Activated CD8-positive, alpha-beta memory T cell treated with anti-CD3 and anti-CD28 coated beads, Interleukin-2, amount 10 ng/mL, durations not matched to agents 7 days and 5 days (primary cell): ENCODE results near the gene TTC32. TPM values are rescaled to one million over a fixed set of nuclear protein-coding genes. Genes with fewer than 3 reads are reported as not detected.
"Not testable (repeated sequence)": the region's sequence is repeated elsewhere in the genome, so short reads cannot be mapped to it uniquely, and the experiment has no call there.

ENCODE experiments used
- ATAC-seq: fragments of 150-1000 bp; cut with Tn5 transposase; one replicate; pipeline ENCODE4 v1.10.0; 2021; ENCODE audit warnings: moderate library complexity
- CTCF ChIA-PET: fragments of 350-600 bp; sonication (Branson Sonifier 250); formaldehyde crosslinking; loops from one replicate; lab custom pipeline; 2021; ENCODE audit warnings: antibody characterized with exemption; lab: Charles Lee
- DNase-seq: peaks from one replicate; pipeline ENCODE4 v3.0.0-alpha.2; 2020
- H3K27ac Mint-ChIP-seq: one replicate; pipeline ENCODE4 v1.8.0; 2021; ENCODE audit warnings: mild to moderate bottlenecking, mixed read lengths
- H3K27me3 Mint-ChIP-seq: one replicate; pipeline ENCODE4 v1.8.0; 2021; ENCODE audit warnings: mixed read lengths
- H3K36me3 Mint-ChIP-seq: one replicate; pipeline ENCODE4 v1.8.0; 2021; ENCODE audit warnings: mild to moderate bottlenecking, mixed read lengths
- H3K4me1 Mint-ChIP-seq: one replicate; pipeline ENCODE4 v1.8.0; 2021; ENCODE audit warnings: mixed read lengths
- H3K4me3 Mint-ChIP-seq: one replicate; pipeline ENCODE4 v1.8.0; 2021; ENCODE audit warnings: mild to moderate bottlenecking, moderate library complexity, mixed read lengths
- H3K9me3 Mint-ChIP-seq: one replicate; pipeline ENCODE4 v1.8.0; 2022; ENCODE audit warnings: low read depth, mixed read lengths
- total RNA-seq, 2 experiments: library from RNA; stranded (reverse); gene quantifications; one replicate each; pipeline ENCODE4 v1.2.3, GENCODE V29; 2021

TTC32 gene
- total RNA-seq, 2 experiments from 2014 or later = 24.5 to 37.2 TPM

DNA sequence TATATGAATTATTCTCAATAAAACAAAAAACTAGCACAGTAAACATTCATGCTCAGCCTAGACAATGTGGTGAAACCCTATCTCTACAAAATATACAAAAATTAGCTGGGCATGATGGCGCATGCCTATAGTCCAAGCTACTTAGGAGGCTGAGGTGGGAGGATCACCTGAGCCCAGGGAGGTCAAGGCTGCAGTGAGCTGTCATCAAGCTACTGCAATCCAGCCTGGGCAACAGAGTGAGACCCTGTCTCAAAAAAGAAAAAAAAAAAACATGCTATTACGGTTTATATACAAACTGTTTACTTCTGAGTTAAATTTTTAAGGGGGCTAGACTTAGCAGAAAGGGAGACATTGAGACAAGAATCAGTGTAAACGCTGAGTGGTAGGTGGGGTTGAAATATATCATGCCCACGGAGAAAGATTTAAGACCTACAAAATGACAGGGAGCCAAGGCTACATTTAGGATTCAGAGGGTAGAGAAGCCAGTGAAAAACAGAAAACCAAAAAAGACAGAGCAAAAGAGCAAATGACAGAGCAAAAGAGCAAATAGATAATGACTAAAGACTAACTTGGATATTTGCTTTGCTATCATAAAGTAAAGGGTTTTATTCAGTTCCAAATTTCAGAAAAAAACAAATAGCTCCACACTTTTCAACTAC is 7.5 kb downstream of the TTC32 start:
- Mint-ChIP-seq H3K27me3 (no peaks in the 10 kb centered on the region), H3K36me3 (peaks cover 30% of the 10 kb centered on the region), H3K4me1 (peaks cover 61% of the 10 kb centered on the region), H3K4me3 (peak overlapping the region; percentile 23), H3K9me3 (no peaks in the 10 kb centered on the region), H3K27ac (no peak overlapping the region)
- CTCF ChIA-PET = interaction anchor here (0.6 kb wide), 1 partner anchor 31 kb away, joined by 3 read pairs; no protein-coding TSS in a partner anchor
- ATAC-seq (no peak), DNase-seq (no peak)

DNA sequence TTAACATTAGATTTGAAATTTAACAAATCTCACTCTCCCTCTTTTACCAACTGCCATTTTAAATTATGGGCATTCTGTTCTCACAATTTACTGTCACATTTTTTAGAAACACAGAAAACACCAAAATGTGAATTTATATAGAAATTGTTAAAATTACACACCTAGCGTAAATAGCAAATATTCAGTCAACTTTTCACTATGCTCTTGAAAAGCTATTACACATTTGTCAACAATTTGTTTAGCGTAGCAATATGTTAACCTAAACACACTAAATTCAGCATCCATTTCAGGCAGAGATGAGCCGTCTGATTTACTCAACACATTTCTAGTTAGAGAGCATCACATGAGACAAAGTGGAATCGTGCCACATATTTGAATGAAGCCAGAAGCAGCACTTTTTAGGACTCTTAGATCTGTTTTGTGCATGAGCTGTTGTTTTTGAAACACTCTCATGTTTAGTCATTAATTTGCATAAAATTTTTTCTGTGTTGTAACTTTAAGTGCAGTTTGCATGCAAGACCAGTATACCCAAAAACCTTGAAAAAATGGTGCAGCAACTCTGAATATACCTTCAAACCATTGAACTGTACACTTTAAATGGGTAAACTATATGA is 8.2 kb downstream of the TTC32 start:
- no peak for DNase-seq
- H3K4me1 Mint-ChIP-seq = peaks cover 56% of the 10 kb centered on the region
- H3K27ac Mint-ChIP-seq = peak overlapping the region; percentile 25
- H3K4me3 Mint-ChIP-seq = no peak overlapping the region
- no peak for ATAC-seq
- H3K27me3 Mint-ChIP-seq = no peaks in the 10 kb centered on the region
- CTCF ChIA-PET = no interaction called here
- H3K9me3 Mint-ChIP-seq = no peaks in the 10 kb centered on the region
- H3K36me3 Mint-ChIP-seq = peaks cover 28% of the 10 kb centered on the region

DNA sequence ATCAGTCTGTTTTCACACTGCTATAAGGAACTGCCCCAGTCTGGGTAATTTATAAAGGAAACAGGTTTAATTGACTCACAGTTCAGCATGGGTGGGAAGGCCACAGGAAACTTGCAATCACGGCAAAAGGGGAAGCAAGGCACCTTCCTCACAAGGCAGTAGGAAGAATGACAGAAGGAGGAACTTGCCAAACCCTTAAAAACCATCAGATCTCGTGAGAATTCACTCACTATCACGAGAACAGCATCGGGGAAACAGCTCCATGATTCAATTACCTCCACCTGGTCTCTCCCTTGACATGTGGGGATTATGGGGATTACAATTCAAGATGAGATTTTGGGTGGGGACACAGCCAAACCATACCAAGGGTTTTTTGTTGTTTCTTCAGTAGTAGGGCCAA is 9.8 kb downstream of the TTC32 start:
- not testable (repeated sequence) for ATAC-seq, H3K27me3 Mint-ChIP-seq, H3K9me3 Mint-ChIP-seq, H3K27ac Mint-ChIP-seq, H3K4me3 Mint-ChIP-seq
- CTCF ChIA-PET = interaction anchor here (1.0 kb wide), 1 partner anchor 9 kb away, joined by 5 read pairs; no protein-coding TSS in a partner anchor
- peak; percentile 31 for DNase-seq
- H3K4me1 Mint-ChIP-seq = peaks cover 43% of the 10 kb centered on the region
- H3K36me3 Mint-ChIP-seq = peaks cover 19% of the 10 kb centered on the region

DNA sequence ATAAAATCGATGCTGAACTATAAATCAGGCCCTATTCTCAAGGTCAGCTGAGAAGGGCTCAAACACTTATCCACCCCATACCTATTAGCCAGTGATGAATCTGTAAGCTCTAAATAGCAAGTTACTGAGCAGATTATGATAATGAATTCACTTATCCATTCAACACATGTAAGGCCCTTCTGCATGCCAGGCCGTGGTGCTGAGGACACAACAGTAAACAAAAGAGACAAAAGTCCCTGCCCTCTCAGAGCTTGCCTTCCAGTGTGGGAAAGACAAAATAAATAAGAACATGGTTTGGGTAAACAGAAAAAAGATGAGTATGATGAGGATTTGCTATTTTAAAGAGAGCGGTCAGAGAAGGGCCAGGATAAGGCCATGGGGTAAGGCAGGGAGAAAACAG is 11.7 kb downstream of the TTC32 start:
- DNase-seq = peak; percentile 35
- CTCF ChIA-PET = no interaction called here
- H3K4me1 Mint-ChIP-seq = peaks cover 31% of the 10 kb centered on the region
- no peaks in the 10 kb centered on the region for H3K27me3 Mint-ChIP-seq
- H3K27ac Mint-ChIP-seq = no peak overlapping the region
- no peak overlapping the region for H3K4me3 Mint-ChIP-seq
- ATAC-seq = no peak
- no peaks in the 10 kb centered on the region for H3K9me3 Mint-ChIP-seq
- H3K36me3 Mint-ChIP-seq = peaks cover 15% of the 10 kb centered on the region

DNA sequence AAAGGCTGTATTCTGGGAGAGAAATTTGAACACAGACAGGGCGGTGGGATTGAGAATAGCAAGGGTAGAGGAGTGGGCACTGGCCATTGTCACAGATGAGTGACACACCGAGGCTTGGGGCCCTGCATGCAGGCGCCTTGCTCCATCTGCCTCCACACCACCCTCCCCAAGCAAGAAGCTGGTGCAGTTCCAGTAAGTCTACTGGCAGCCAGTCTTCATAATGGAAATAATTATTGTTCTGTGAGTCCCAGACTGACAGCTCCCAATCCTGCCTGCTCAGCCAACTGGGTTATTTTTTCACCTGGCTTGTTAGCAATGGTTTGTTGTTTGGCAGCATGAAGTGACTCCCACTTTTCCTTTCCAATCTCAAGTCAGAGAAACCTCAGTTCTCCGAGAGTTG is 13.0 kb downstream of the TTC32 start:
- ATAC-seq (no peak), DNase-seq (peak; percentile 33)
- peaks cover 12% of the 10 kb centered on the region for H3K36me3 Mint-ChIP-seq
- no peaks in the 10 kb centered on the region for H3K27me3 Mint-ChIP-seq
- H3K9me3 Mint-ChIP-seq = no peaks in the 10 kb centered on the region
- H3K27ac Mint-ChIP-seq = no peak overlapping the region
- no peak overlapping the region for H3K4me3 Mint-ChIP-seq
- CTCF ChIA-PET = no interaction called here
- peaks cover 19% of the 10 kb centered on the region for H3K4me1 Mint-ChIP-seq

DNA sequence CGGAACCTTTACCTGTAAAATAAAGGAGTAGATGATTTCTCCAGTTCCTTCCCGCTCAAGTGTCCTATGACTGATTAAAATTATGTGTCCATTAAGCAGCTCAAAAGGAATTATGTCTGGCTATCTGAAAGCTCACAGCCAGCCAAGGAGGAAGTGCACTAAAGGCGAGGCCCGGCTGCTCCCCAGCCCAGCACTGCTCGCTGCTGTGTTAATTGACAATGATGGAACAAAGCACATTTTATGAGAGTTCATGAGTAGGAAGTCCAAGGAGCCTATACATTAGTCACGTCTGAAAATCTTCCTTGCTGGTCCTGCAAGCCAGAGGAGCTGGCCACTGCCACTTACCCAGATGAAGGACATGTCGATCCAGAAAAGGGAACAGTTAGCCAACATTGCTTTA is 14.3 kb downstream of the TTC32 start:
- no peak overlapping the region for H3K27ac Mint-ChIP-seq
- ATAC-seq = no peak
- DNase-seq = no peak
- peaks cover 7% of the 10 kb centered on the region for H3K36me3 Mint-ChIP-seq
- H3K9me3 Mint-ChIP-seq = no peaks in the 10 kb centered on the region
- no peak overlapping the region for H3K4me3 Mint-ChIP-seq
- CTCF ChIA-PET = interaction anchor here (1.5 kb wide), 1 partner anchor 25 kb away, joined by 3 read pairs; no protein-coding TSS in a partner anchor
- peaks cover 13% of the 10 kb centered on the region for H3K4me1 Mint-ChIP-seq
- no peaks in the 10 kb centered on the region for H3K27me3 Mint-ChIP-seq

DNA sequence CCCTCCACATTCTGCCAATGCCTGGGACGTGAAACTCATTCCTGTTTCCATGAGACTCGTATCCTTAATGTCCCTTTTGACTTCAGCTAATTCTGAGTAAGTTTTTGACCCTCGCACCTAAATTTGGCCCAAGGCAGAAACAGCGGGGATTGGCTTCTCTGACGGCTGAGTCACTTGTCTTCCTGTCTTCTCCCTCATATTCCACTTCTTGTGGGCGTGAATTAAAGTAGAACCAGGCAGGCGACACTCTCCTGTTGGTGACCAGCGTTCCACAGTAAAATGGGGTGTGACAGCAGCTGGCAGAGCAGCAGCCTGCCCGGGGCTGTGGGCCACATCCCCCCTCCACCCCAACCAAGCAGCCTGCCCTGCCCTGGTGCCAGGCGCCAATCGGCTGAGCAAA is 15.5 kb downstream of the TTC32 start:
- no peak overlapping the region for H3K27ac Mint-ChIP-seq
- CTCF ChIA-PET = interaction anchor here (0.5 kb wide), 1 partner anchor 1251 kb away, joined by 3 read pairs; no protein-coding TSS in a partner anchor
- H3K27me3 Mint-ChIP-seq = no peaks in the 10 kb centered on the region
- peaks cover 5% of the 10 kb centered on the region for H3K4me1 Mint-ChIP-seq
- peak; percentile 34 for DNase-seq
- H3K9me3 Mint-ChIP-seq = no peaks in the 10 kb centered on the region
- no peak for ATAC-seq
- H3K4me3 Mint-ChIP-seq = no peak overlapping the region
- no peaks in the 10 kb centered on the region for H3K36me3 Mint-ChIP-seq

DNA sequence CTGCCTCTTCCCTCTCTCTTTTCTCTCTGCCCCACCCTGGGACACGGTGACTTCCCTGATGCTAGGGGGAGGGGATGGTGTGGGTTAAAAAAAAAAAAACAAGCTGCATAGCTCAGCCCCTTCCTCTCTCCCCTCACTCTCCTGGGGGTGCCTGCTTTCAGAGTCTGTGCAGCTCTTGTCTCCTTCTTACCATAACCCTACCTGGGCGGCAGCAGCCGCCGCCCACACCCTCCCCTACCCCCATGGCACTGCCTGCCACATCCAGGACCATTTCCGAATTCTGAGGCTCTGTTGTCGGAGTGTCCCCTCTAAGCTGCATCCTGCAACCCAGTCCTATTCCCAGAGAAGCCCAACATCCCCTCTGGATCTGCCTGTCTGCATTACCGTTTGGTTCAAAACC is 16.0 kb downstream of the TTC32 start:
- no peaks in the 10 kb centered on the region for H3K27me3 Mint-ChIP-seq
- H3K4me3 Mint-ChIP-seq = no peak overlapping the region
- DNase-seq = no peak
- H3K9me3 Mint-ChIP-seq = no peaks in the 10 kb centered on the region
- CTCF ChIA-PET = interaction anchor here (0.5 to 1.5 kb wide), 2 partner anchors 11 to 1250 kb away, joined by 3 read pairs; no protein-coding TSS in a partner anchor
- H3K4me1 Mint-ChIP-seq = peaks cover 5% of the 10 kb centered on the region
- H3K27ac Mint-ChIP-seq = no peak overlapping the region
- H3K36me3 Mint-ChIP-seq = no peaks in the 10 kb centered on the region
- ATAC-seq = no peak

DNA sequence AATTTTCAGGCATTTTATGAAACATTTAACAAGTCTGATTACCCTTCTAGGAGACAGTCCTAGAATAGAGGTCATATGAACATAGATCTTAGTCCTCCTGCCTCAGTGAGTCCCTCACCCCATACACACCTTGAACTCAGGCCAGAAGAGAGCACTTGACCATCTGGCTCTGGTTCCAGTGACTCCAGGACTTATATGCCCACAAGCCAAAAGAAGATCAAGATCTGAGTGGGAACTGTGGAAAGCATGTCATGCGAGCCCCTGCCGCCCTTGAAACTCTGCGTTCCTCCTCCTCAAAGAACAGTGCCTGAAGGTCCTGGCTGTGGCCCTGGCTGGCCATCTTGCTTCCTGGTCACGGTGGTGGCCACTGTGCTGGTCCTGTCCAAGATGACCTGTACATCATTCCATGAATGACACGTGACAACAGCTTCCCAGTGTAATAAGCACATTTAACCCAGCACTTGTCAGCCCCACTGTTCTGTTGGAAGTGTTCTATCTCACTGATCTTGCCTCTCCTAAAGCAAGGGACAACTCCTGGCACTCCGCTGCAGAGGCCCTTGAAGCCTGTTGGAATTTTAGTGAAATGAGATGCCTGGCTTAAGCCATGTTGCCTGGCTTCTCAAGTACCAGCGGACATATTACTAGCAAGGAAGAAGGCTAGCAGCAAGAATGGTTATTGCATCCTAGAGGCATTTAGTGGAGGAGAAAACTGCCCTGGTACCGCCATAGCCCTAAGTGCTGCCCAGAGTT is 17.6 kb downstream of the TTC32 start:
- no peak for ATAC-seq
- no peaks in the 10 kb centered on the region for H3K4me1 Mint-ChIP-seq
- peaks cover 1% of the 10 kb centered on the region for H3K36me3 Mint-ChIP-seq
- H3K9me3 Mint-ChIP-seq = no peaks in the 10 kb centered on the region
- H3K4me3 Mint-ChIP-seq = no peak overlapping the region
- peak; percentile 31 for DNase-seq
- H3K27me3 Mint-ChIP-seq = no peaks in the 10 kb centered on the region
- H3K27ac Mint-ChIP-seq = no peak overlapping the region
- CTCF ChIA-PET = interaction anchor here (1.5 kb wide), 1 partner anchor 13 kb away, joined by 3 read pairs; no protein-coding TSS in a partner anchor

DNA sequence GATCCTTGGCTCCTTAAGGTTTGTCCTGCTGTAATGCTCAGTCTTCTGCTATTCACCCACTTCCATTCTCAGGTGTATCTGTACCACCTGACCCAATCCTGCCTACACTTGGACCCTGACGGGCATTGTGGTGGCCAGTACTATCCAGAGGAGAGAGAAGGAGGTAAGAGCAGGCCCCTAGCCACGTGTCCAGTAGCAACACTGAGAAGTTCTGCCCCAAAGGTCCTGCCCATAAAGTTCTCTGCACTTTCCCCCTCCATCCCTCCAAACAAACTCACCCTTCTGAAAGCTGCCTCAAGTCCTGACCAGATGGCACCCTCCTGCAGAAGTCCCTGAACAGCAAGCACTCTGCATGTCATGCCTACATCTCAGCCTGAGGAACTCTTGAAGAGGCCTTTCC is 18.3 kb downstream of the TTC32 start:
- ATAC-seq (no peak), DNase-seq (peak; percentile 19)
- no peak overlapping the region for H3K4me3 Mint-ChIP-seq
- no peaks in the 10 kb centered on the region for H3K9me3 Mint-ChIP-seq
- peaks cover 1% of the 10 kb centered on the region for H3K36me3 Mint-ChIP-seq
- CTCF ChIA-PET = no interaction called here
- no peaks in the 10 kb centered on the region for H3K4me1 Mint-ChIP-seq
- no peaks in the 10 kb centered on the region for H3K27me3 Mint-ChIP-seq
- H3K27ac Mint-ChIP-seq = no peak overlapping the region

DNA sequence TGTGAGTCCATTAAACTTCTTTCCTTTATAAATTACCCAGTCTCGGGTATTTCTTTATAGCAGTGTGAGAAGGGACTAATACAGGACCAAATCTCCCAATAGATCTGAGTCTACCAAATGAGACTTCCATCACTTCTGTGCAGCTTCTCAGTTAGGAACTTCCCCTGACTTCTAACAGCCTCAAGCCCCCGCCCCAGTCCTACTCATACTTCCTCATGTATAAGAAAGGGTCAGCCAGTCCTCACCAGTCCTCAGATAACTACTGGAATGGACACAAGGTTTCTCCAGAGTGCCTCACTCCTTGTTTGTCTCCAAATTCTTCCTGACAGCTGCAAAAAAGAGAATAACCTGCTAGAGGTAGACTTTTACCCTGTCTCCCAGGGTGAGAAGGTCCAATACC is 19.5 kb downstream of the TTC32 start:
- no peak for ATAC-seq
- H3K4me3 Mint-ChIP-seq = no peak overlapping the region

DNA sequence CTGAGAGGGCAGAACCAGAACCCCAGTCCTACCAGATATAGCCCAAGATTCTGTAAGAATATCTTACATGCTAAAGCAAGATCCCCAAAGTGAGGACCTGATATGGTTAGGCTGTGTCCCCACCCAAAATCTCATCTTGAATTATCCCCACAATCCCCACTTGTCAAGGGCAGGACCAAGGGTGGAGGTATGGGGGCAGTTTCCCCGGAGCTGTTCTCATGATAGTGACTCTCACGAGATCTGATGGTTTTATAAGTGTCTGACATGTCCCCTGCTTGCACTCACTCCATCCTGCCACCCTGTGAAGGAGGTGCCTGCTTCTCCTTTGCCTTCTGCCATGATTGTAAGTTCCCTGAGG is 19.9 kb downstream of the TTC32 start:
- H3K4me3 Mint-ChIP-seq = no peak overlapping the region
- no peak for ATAC-seq
- no peaks in the 10 kb centered on the region for H3K9me3 Mint-ChIP-seq

More for the DNA sequence above, 19.5 kb downstream of the TTC32 start:
- Mint-ChIP-seq H3K36me3 (peaks cover 1% of the 10 kb centered on the region), H3K27me3 (no peaks in the 10 kb centered on the region), H3K9me3 (no peaks in the 10 kb centered on the region), H3K4me1 (no peaks in the 10 kb centered on the region), H3K27ac (no peak overlapping the region)
- DNase-seq = peak; percentile 25
- CTCF ChIA-PET = no interaction called here

DNA sequence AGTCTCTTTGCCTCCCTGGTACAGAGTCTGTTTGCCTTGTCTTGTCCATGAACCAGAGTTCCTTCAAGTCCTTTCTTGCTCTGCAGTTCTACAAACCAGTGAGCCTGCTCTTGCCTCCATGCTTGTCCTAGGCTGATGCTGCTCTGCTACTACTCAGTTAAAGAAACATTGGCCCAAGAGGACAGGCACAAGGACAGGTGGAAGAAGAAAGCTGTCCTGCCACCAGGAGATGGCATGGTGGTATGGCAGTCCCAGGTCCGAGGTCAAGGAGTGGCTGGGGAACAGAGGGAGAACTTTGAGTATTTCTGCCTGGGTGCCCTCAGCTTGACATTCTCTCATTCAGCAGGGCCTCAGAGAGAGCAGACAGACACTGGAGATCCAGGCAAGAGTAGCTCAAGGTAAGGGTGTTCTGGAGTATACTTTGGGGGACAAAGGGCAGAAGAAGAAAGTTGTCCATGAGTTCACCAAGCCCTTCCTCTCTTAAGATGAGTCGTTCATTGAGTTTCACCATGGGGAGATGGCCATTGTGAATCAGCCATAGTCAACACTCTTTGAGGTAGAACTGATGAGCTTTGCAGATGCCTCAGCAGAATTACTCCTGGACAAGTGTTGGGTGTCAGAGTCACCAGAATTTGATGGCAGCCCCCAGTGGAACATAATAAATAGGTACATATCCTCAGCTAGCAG is 20.4 kb downstream of the TTC32 start:
- H3K27me3 Mint-ChIP-seq = no peaks in the 10 kb centered on the region
- H3K4me1 Mint-ChIP-seq = no peaks in the 10 kb centered on the region
- no peak overlapping the region for H3K27ac Mint-ChIP-seq
- peaks cover 4% of the 10 kb centered on the region for H3K36me3 Mint-ChIP-seq
- H3K4me3 Mint-ChIP-seq = no peak overlapping the region
- ATAC-seq = no peak
- no peaks in the 10 kb centered on the region for H3K9me3 Mint-ChIP-seq
- peak; percentile 15 for DNase-seq
- CTCF ChIA-PET = no interaction called here

More for the DNA sequence above, 19.9 kb downstream of the TTC32 start:
- H3K36me3 Mint-ChIP-seq = peaks cover 2% of the 10 kb centered on the region
- H3K27ac Mint-ChIP-seq = no peak overlapping the region
- CTCF ChIA-PET = no interaction called here
- H3K4me1 Mint-ChIP-seq = no peaks in the 10 kb centered on the region
- no peaks in the 10 kb centered on the region for H3K27me3 Mint-ChIP-seq
- DNase-seq = no peak
